Activated T-cell treated with anti-CD3 and anti-CD28 coated beads, Interleukin-2, amount 50 U/mL, for 72 hours (primary cell): ENCODE results near the gene KCNMB2. TPM values are rescaled to one million over a fixed set of nuclear protein-coding genes. Genes with fewer than 3 reads are reported as not detected.

ENCODE experiments used
- ATAC-seq, 2 donors: fragments of 150-1000 bp; cut with Tn5 transposase; replicated peaks in 1 of 2; 2 replicates each; pipeline ENCODE4 v1.10.0; 2021; ENCODE audit warnings: moderate library complexity in 2 of 2, mild to moderate bottlenecking in 1 of 2
- DNase-seq, 2 donors: peaks; one replicate each; pipeline ENCODE4 v3.0.0; 2021 to 2022; ENCODE audit warnings: mixed read lengths in 1 of 2
- H3K27ac Mint-ChIP-seq: one replicate; pipeline ENCODE4 v1.8.0; 2022; ENCODE audit warnings: mild to moderate bottlenecking, moderate library complexity, mixed read lengths
- H3K27me3 Mint-ChIP-seq: one replicate; pipeline ENCODE4 v1.8.0; 2022; ENCODE audit warnings: low read depth, mixed read lengths
- H3K36me3 Mint-ChIP-seq, 2 donors: one replicate each; pipeline ENCODE4 v1.8.0; 2022; ENCODE audit warnings: mixed read lengths in 2 of 2, mild to moderate bottlenecking in 1 of 2; ENCODE audit not compliant: insufficient read depth in 2 of 2
- H3K4me1 Mint-ChIP-seq: one replicate; pipeline ENCODE4 v1.8.0; 2022; ENCODE audit warnings: low read depth, mixed read lengths
- H3K4me3 Mint-ChIP-seq, 2 donors: one replicate each; pipeline ENCODE4 v1.8.0; 2022; ENCODE audit warnings: mild to moderate bottlenecking in 2 of 2, mixed read lengths in 2 of 2, moderate library complexity in 2 of 2
- H3K9me3 Mint-ChIP-seq, 2 donors: one replicate each; pipeline ENCODE4 v1.8.0; 2022; ENCODE audit warnings: mixed read lengths in 2 of 2
- total RNA-seq, 2 donors: library from RNA; stranded (reverse); gene quantifications; one replicate each; pipeline ENCODE4 v1.2.3, GENCODE V29; 2022

KCNMB2 gene
- total RNA-seq, 2 donors from 2014 or later = not detected

DNA sequence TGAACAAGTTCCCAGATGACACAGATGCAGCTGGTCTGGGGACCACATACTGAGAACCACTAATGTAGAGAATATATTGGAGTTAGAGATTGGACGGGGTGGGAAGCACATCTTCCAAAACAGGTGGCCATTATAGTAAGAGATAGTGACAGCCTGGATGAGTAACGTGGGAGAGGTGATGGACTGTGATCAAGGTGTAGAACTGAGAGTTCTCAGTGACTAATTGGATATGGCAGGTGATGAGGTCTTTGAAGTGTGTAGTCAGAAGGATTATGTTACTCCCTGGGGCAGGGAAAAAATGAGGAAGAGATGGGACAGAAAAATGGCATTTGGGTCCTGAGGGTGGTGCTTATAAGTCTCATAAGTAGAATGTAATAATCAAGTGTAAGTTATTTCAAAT is 66.6 kb downstream of the KCNMB2 start:
- Mint-ChIP-seq H3K27ac (no peak overlapping the region), H3K4me3 (no peak overlapping the region), H3K27me3 (peaks cover 6% of the 10 kb centered on the region), H3K36me3 (peaks cover 0 to 2% of the 10 kb centered on the region in 2 donors), H3K4me1 (no peaks in the 10 kb centered on the region), H3K9me3 (peaks cover 0 to 2% of the 10 kb centered on the region in 2 donors)
- DNase-seq (no peak), ATAC-seq (no peak)

DNA sequence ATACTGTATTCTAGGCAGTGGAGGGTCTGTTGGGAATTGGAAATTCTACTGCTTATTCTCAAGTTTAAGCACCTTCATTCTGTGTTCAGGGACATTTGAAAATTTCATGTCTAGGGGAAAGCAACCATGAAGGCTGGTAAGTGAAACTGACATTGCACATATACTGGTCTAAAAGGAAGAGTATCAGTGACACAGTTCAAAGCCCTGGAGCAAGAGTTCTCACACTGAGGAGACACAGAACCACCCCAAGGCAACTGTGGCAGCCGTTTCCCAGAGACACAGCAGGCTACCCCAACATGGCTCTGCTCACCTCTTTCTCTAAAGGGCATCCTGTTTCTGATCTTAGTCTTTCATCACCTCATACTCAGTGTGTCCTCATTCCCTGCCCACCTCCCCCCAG is 67.5 kb downstream of the KCNMB2 start:
- ATAC-seq (no peak), DNase-seq (no peak)
- H3K36me3 Mint-ChIP-seq = no peaks in the 10 kb centered on the region
- no peak overlapping the region for H3K27ac Mint-ChIP-seq
- H3K9me3 Mint-ChIP-seq = peaks cover 0 to 2% of the 10 kb centered on the region in 2 donors
- no peaks in the 10 kb centered on the region for H3K4me1 Mint-ChIP-seq
- H3K27me3 Mint-ChIP-seq = no peaks in the 10 kb centered on the region
- no peak overlapping the region for H3K4me3 Mint-ChIP-seq

DNA sequence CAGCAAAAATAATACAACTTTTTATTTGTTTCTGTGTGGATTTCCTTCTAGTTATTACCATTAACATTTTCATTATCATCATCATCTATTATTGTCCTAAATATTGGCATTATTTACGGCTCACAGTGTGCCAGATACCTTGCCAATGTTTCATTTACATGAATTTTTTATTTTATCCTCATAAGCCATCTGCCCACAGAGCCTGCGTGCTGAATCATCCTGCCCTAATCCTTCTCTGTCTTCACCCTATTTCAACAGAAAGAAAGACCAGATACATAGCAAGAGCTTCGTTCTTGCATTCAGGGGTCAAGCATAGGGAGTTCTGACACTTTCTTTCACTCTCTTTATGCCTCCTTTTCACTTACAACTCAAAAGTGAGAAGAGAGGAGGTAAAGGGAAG is 82.0 kb downstream of the KCNMB2 start:
- Mint-ChIP-seq H3K4me3 (no peak overlapping the region), H3K36me3 (no peaks in the 10 kb centered on the region), H3K27ac (no peak overlapping the region), H3K27me3 (no peaks in the 10 kb centered on the region), H3K4me1 (no peaks in the 10 kb centered on the region), H3K9me3 (no peaks in the 10 kb centered on the region)
- DNase-seq (no peak), ATAC-seq (no peak)

DNA sequence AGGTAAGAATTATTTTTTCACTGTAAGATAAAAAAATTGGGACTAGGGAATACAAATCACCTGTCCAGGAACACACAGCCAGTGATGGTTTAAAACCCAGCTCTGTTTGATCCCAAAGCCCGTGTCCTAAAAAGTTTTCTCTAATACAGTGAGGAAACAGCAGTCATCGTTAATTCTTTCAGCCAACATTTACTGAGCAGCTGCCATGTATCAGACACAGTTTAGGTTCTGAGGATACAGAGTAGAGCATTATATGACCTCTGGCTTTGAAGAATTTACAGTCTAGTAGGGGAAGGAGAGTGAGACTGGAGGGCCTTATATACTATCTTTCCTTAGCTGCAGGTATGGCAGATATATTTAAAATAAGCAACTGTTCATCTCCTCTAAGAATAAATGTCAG is 82.7 kb downstream of the KCNMB2 start:
- H3K4me3 Mint-ChIP-seq = no peak overlapping the region
- no peak for ATAC-seq
- DNase-seq = no peak
- no peaks in the 10 kb centered on the region for H3K36me3 Mint-ChIP-seq
- H3K27me3 Mint-ChIP-seq = no peaks in the 10 kb centered on the region
- no peak overlapping the region for H3K27ac Mint-ChIP-seq
- H3K9me3 Mint-ChIP-seq = no peaks in the 10 kb centered on the region
- H3K4me1 Mint-ChIP-seq = no peaks in the 10 kb centered on the region

DNA sequence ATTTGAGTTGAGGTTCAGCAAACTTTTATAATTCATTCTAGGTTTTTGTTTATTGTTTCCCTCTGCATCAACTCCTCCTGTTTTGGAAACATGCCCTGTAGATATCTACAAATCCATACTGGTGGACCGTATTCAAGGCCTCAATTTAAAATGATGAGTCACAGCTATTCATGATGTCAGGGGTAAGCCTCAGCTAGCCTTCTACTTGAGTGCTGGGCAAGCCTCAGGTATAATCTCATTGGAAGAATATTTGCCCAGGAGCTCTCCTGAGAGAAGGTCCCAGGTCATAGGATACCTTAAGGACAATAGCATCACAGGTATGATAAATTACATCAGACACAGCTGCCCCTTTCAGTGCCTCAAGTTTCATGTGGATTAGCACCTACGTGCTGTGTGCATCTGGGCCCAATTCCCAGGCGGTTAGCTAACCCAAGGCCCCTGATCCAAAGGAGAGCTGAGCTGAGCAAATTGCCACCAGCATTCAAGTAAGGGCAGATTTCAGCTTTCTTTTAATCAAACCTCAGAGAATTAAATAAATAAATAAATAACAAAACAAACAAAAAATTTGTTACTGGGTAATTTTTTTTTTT is 87.5 kb downstream of the KCNMB2 start:
- DNase-seq (no peak), ATAC-seq (no peak)
- Mint-ChIP-seq H3K4me1 (no peaks in the 10 kb centered on the region), H3K36me3 (no peaks in the 10 kb centered on the region), H3K4me3 (no peak overlapping the region), H3K9me3 (no peaks in the 10 kb centered on the region), H3K27me3 (no peaks in the 10 kb centered on the region), H3K27ac (no peak overlapping the region)

DNA sequence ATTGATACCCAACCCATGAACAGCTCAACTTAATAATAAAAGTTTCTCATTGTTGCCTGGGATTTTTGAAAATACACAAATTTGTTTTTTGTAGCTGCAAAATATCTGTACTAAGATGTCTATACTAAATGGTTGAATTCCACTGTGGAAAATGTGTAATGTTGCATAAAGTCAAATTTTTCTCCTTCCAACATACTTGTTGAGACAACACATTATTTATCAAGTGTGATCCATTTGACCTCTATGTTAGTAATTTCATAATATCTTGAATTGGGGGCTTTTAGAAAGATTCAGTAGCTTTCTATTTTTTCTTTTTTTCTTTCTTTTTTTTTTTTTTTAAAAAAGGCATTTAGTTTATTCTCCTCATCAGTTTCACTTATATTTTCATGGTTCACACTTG is 88.0 kb downstream of the KCNMB2 start:
- H3K9me3 Mint-ChIP-seq = no peaks in the 10 kb centered on the region
- no peaks in the 10 kb centered on the region for H3K27me3 Mint-ChIP-seq
- DNase-seq = no peak
- no peak overlapping the region for H3K27ac Mint-ChIP-seq
- no peaks in the 10 kb centered on the region for H3K36me3 Mint-ChIP-seq
- no peak overlapping the region for H3K4me3 Mint-ChIP-seq
- ATAC-seq = no peak
- H3K4me1 Mint-ChIP-seq = no peaks in the 10 kb centered on the region

DNA sequence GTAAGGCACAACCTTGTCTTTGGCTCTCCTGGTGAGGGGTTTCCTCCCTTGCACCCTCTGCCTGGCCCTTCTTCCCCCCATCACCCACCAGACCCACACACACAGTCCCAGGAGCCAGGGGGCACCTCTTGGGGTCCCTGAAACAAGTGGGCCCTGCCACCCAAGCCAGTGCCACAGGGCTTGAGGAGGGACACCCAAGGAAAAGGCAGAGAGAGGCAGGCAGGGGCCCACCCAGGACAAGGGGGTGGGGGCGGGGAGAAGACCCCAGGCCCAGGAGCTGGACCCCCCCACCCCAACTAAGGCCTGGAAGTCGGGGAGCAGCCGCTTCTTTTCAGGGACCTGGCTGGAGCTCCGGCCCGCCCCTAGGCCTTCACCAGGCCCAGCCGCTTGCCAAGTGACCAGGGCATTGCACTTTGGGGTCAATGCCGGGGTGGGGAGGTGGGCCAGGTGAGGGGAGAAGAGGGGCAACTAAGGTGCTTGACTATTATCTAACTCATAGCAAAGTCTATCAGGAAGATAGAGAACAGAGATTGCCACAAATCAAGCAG is 88.9 kb downstream of the KCNMB2 start:
- Mint-ChIP-seq H3K9me3 (no peaks in the 10 kb centered on the region), H3K4me1 (no peaks in the 10 kb centered on the region), H3K36me3 (no peaks in the 10 kb centered on the region), H3K4me3 (no peak overlapping the region), H3K27me3 (no peaks in the 10 kb centered on the region), H3K27ac (no peak overlapping the region)
- ATAC-seq (no peak), DNase-seq (no peak)

DNA sequence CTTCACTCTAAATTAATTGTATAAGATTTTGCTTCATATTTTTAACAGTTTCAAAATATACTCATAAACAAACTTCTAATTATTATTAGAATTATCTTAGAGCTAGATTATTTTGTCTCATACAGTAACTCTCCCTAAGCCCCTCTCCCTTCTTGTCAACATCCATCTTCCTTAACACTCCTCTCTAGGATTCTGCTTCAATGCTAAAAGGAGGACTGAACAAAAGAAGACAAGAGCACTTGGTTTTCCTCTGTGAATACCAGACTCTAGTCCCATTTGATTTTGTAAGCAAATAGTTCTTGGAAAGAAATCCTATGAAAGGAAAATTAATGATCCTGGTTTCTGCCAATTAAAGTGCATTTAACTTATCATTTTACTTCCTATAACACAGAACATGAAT is 91.8 kb downstream of the KCNMB2 start:
- no peaks in the 10 kb centered on the region for H3K4me1 Mint-ChIP-seq
- no peaks in the 10 kb centered on the region for H3K36me3 Mint-ChIP-seq
- ATAC-seq (no peak), DNase-seq (no peak)
- H3K9me3 Mint-ChIP-seq = peaks cover 0 to 2% of the 10 kb centered on the region in 2 donors
- H3K27ac Mint-ChIP-seq = no peak overlapping the region
- no peak overlapping the region for H3K4me3 Mint-ChIP-seq
- H3K27me3 Mint-ChIP-seq = no peaks in the 10 kb centered on the region

DNA sequence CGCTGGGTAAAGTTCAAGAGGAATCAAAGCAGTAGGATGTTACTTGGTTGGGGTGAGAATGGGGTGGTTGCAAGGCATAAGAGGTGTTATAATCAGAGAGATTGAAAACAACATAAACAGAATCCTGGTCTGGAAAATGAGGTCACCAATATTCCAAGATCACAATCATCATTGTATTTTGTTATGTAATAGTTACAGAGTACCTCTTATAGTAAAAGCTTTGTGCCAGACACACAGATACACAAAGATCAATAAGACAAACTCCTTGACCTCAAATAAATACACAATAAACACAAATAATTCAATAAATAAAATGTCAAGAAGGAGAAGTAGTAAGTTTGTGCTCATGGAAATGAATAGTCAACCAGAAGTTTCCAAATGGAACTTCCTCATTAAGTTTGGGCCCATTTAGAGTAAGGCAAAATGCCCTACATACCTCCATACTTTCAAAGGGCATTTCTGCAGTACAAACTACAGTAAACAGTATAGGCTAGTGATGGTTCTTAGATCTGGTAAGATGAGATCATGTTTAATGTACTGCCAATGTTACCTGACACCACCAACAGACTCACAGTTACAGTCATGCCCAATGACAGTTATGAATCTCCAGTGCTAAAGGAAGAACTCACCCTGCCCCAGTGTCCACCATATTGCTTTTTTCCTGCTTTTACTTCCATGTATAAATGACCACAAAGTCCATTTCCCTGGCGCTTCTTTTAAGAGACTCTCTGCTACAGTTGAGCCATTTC is 93.4 kb downstream of the KCNMB2 start:
- no peaks in the 10 kb centered on the region for H3K4me1 Mint-ChIP-seq
- no peak for ATAC-seq
- DNase-seq = no peak
- H3K27me3 Mint-ChIP-seq = no peaks in the 10 kb centered on the region
- peaks cover 6 to 8% of the 10 kb centered on the region in 2 donors for H3K9me3 Mint-ChIP-seq
- H3K36me3 Mint-ChIP-seq = no peaks in the 10 kb centered on the region
- no peak overlapping the region for H3K4me3 Mint-ChIP-seq
- H3K27ac Mint-ChIP-seq = no peak overlapping the region

DNA sequence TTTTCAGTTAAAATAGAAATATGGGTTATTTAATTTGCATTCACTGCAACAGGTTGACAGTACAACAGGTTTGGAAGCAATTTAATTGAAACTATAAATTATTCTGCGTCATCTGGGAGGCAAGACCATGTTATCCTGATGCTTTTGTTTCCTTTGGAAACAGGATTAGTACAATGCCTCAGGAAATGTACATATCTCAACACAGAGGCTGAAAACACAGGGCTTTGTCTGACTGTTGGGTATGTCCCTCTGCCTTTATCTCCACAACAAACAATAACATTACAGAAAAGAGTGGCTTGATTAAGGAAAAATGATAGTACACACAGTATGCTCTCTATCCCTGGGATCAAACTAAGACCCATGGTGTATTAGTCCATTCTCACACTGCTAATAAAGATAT is 95.7 kb downstream of the KCNMB2 start:
- no peak for DNase-seq
- no peak for ATAC-seq
- Mint-ChIP-seq H3K4me3 (no peak overlapping the region), H3K27me3 (peaks cover 5% of the 10 kb centered on the region), H3K36me3 (no peaks in the 10 kb centered on the region), H3K27ac (no peak overlapping the region), H3K4me1 (no peaks in the 10 kb centered on the region), H3K9me3 (peaks cover 6 to 8% of the 10 kb centered on the region in 2 donors)

DNA sequence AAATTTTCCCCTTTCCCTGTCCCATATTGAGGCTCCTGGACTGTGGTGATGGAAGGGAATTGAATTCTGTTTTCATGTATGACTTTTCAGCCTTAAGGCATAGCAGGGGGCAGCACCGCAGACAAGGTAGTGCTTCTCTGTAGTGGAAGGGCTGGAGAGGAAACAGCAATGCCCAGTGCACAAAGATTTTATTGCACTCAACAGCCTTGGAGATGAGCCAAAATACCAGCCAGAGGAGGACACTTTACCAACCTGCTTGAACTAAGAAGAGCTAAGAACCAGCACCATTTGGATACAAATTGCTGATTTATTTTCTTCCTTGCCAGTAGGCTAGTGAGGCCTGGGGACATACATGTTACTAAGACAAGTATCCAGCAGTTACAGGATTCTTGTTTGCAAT is 98.7 kb downstream of the KCNMB2 start:
- Mint-ChIP-seq H3K4me1 (no peaks in the 10 kb centered on the region), H3K36me3 (no peaks in the 10 kb centered on the region), H3K9me3 (peaks cover 6 to 8% of the 10 kb centered on the region in 2 donors), H3K27me3 (peaks cover 7% of the 10 kb centered on the region), H3K27ac (no peak overlapping the region), H3K4me3 (no peak overlapping the region)
- ATAC-seq (no peak), DNase-seq (no peak)

DNA sequence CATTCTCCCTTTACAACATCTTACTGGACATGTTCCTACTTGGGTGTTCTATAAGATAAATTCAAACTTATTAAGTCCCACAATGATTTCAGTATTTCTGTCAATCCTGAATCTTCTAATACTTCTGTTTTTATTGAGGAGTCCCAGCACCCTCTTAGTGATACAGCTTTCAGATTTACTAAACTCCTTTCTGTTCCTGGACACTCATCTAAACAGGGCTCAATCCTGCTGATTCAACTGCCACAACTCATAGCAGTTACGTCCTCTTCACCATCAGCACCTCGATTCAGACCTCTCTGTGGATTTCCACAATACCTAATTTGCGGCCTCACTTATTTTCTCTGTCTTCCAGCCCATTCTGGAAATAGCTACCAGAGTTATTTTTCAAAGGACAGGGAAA is 101.6 kb downstream of the KCNMB2 start:
- no peak overlapping the region for H3K4me3 Mint-ChIP-seq
- DNase-seq (no peak), ATAC-seq (no peak)
- no peaks in the 10 kb centered on the region for H3K36me3 Mint-ChIP-seq
- peaks cover 6% of the 10 kb centered on the region in 2 donors for H3K9me3 Mint-ChIP-seq
- no peak overlapping the region for H3K27ac Mint-ChIP-seq
- H3K27me3 Mint-ChIP-seq = peaks cover 7% of the 10 kb centered on the region
- no peaks in the 10 kb centered on the region for H3K4me1 Mint-ChIP-seq

DNA sequence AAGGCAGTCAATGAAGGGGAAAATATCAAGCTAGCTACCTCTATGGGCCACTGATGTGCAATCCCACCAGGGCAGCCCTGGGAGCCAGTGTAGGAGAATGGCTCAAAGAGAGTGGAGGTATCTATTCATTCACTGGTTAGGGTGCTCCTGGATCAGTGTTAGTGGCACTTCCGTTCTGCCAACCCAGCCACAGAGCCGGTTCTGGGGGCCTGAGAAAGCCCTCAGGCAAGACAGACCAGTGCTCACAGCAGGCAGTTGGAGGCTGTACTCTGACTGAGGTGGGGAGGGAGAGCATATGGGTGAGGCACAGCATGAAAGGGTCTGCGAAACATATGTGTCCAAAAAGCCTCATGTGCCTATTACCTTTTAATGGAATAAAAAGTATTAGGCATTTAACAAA is 109.3 kb downstream of the KCNMB2 start:
- no peaks in the 10 kb centered on the region for H3K27me3 Mint-ChIP-seq
- no peak overlapping the region for H3K4me3 Mint-ChIP-seq
- H3K27ac Mint-ChIP-seq = no peak overlapping the region
- DNase-seq (no peak), ATAC-seq (no peak)
- peaks cover 3 to 6% of the 10 kb centered on the region in 2 donors for H3K9me3 Mint-ChIP-seq
- H3K4me1 Mint-ChIP-seq = no peaks in the 10 kb centered on the region
- H3K36me3 Mint-ChIP-seq = no peaks in the 10 kb centered on the region
